ENCODE measurements around the gene TCEA2.

TCEA2 gene

DNA sequence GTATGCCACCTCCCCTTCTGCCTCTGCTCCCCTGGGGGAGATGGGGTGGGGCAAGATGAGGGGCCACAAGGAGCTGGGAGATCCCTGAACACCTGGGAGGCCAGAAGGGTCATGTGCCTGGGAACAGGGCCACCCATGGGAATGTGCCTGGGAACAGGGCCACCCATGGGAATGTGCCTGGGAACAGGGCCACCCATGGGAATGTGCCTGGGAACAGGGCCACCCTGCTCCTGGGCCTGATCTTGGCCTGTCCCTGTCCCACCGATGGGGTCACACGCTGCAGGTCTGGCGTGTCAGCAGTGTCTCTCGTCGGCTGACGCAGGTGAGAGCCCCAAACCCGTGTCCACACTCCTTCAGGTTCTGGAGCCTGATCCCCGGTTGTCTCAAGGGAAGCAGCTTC is 12.0 kb downstream of the TCEA2 start:
- peaks cover 7% of the 10 kb centered on the region for H3K36me3 ChIP-seq (ENCODE audit: control insufficient read depth, insufficient read depth, low read length)
- no peak overlapping the region for H3K4me3 ChIP-seq (ENCODE audit: extremely low read depth, insufficient read depth, low read length, poor library complexity, severe bottlenecking)
- H3K27ac ChIP-seq (ENCODE audit: low read depth, low read length, severe bottlenecking): no peak overlapping the region
- peaks cover 8% of the 10 kb centered on the region for H3K4me1 ChIP-seq (ENCODE audit: control insufficient read depth, insufficient read depth, low read length, poor library complexity, severe bottlenecking)
- 93 to 95% methylated on average over 8 of the region's 8 CpGs for WGBS, 2 experiments (ENCODE audit: insufficient coverage in 2 of 2)
- H3K9me3 ChIP-seq (ENCODE audit: control insufficient read depth, low read length): no peaks in the 10 kb centered on the region

- WGBS, 2 experiments (ENCODE audit: insufficient coverage in 2 of 2): 86 to 90% methylated on average over 7 to 8 of the region's 12 CpGs
- Histone ChIP-seq H3K9me3 (ENCODE audit: control insufficient read depth, low read length) (no peaks in the 10 kb centered on the region), H3K27ac (ENCODE audit: low read depth, low read length, severe bottlenecking) (no peak overlapping the region), H3K4me1 (ENCODE audit: control insufficient read depth, insufficient read depth, low read length, poor library complexity, severe bottlenecking) (peaks cover 8% of the 10 kb centered on the region), H3K36me3 (ENCODE audit: control insufficient read depth, insufficient read depth, low read length) (peaks cover 7% of the 10 kb centered on the region), H3K4me3 (ENCODE audit: extremely low read depth, insufficient read depth, low read length, poor library complexity, severe bottlenecking) (no peak overlapping the region)
Observed at GRCh38 chr20:64075556-64075955, 12.6 kb downstream of the TCEA2 start.

DNA sequence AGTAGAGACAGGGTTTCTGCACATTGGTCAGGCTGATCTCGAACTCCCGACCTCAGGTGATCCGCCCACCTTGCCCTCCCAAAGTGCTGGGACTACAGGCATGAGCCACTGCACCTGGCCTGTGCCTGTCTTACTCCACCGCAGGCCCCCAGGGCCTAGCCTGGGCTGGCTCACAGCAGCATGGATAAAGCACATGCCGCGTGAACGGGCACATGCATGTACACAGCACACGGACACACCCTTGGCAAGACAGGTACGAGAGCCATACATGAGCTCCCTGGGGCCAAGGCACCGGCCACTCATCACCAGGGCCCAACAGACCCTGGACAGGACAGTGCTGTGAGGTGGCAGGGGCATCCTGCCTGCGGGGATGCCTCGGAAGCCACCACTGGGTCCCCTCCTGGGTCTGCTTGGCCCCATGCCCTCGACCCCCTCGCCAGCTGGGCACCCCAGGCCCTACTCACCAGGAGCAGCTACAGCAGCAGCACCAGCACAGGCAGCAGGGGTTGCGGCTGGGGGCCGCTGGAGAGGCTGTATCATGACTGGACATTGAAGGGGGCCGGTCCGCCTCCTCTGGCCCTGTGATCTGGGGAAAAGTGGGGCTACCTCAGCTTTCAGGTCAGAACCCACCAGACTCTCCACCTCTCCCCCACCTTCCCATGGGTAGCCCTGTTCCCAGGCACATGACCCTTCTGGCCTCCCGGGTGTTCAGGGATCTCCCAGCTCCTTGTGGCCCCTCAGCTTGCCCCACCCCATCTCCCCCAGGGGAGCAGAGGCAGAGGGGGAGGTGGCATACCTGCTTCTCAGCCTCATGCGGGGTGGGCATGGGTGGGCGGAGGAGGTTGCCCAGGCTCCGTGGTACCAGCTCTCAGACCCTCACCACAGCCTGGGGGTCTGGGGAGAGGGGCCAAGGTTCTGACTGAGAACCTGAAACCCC is 13.3 kb downstream of the TCEA2 start:
- 95 to 96% methylated on average over 13 to 14 of the region's 22 CpGs for WGBS, 2 experiments (ENCODE audit: insufficient coverage in 2 of 2)
- H3K4me3 ChIP-seq (ENCODE audit: extremely low read depth, insufficient read depth, low read length, poor library complexity, severe bottlenecking): no peak overlapping the region
- no peaks in the 10 kb centered on the region for H3K9me3 ChIP-seq (ENCODE audit: control insufficient read depth, low read length)
- H3K4me1 ChIP-seq (ENCODE audit: control insufficient read depth, insufficient read depth, low read length, poor library complexity, severe bottlenecking): peaks cover 8% of the 10 kb centered on the region
- peaks cover 7% of the 10 kb centered on the region for H3K36me3 ChIP-seq (ENCODE audit: control insufficient read depth, insufficient read depth, low read length)
- H3K27ac ChIP-seq (ENCODE audit: low read depth, low read length, severe bottlenecking): no peak overlapping the region

DNA sequence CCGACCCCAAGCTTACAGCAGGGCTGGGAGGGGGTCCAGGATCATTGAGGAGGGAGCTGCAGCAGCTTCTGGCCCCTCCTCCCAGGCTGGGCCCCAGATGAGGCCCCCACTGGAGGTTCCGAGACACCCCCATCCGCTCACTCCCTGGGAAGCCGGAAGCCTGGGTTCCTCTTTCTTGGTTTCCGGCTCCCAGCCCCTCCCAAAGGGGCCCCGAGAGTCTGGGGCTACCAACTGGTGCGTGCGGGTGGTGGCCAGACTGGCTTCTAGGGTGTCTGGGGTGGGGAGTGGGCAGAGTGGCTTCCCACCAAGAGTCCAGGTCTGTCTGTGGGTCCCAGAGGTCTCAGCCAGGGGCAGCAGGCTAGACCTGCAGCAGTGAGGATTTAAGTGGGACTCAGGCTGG is 14.1 kb downstream of the TCEA2 start:
- WGBS, 2 experiments (ENCODE audit: insufficient coverage in 2 of 2): 96 to 100% methylated on average over 5 of the region's 8 CpGs

DNA sequence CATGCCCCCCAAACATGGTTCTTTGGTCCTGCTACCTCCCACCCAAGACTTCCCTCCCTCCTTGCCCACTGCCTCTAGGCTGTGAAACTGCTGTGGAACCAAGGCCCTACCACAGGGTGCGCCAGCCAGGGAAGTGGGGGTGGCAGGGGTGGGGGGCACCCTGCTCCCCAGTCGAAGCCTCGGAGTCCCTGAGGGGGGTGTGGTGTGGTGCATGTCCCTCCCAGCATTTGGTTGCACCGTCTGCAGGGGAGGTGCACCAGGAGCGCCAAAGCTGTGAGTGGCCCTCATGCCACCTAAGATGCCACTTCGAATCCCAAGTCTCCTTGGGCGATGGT is 14.5 kb downstream of the TCEA2 start:
- 92 to 93% methylated on average over 3 to 6 of the region's 7 CpGs for WGBS, 2 experiments (ENCODE audit: insufficient coverage in 2 of 2)
- no peak overlapping the region for H3K4me3 ChIP-seq (ENCODE audit: extremely low read depth, insufficient read depth, low read length, poor library complexity, severe bottlenecking)

More for the DNA sequence above, 14.1 kb downstream of the TCEA2 start:
- no peak overlapping the region for H3K27ac ChIP-seq (ENCODE audit: low read depth, low read length, severe bottlenecking)
- H3K9me3 ChIP-seq (ENCODE audit: control insufficient read depth, low read length): no peaks in the 10 kb centered on the region
- H3K4me3 ChIP-seq (ENCODE audit: extremely low read depth, insufficient read depth, low read length, poor library complexity, severe bottlenecking): no peak overlapping the region
- H3K4me1 ChIP-seq (ENCODE audit: control insufficient read depth, insufficient read depth, low read length, poor library complexity, severe bottlenecking): peaks cover 8% of the 10 kb centered on the region
- H3K36me3 ChIP-seq (ENCODE audit: control insufficient read depth, insufficient read depth, low read length): peaks cover 7% of the 10 kb centered on the region

GRCh38 chr20:64077876-64078551 is 15.0 kb downstream of the TCEA2 start:
- Histone ChIP-seq H3K4me3 (ENCODE audit: extremely low read depth, insufficient read depth, low read length, poor library complexity, severe bottlenecking) (no peak overlapping the region), H3K9me3 (ENCODE audit: control insufficient read depth, low read length) (no peaks in the 10 kb centered on the region), H3K27ac (ENCODE audit: low read depth, low read length, severe bottlenecking) (no peak overlapping the region), H3K4me1 (ENCODE audit: control insufficient read depth, insufficient read depth, low read length, poor library complexity, severe bottlenecking) (peaks cover 8% of the 10 kb centered on the region), H3K36me3 (ENCODE audit: control insufficient read depth, insufficient read depth, low read length) (peaks cover 5% of the 10 kb centered on the region)
- WGBS, 2 experiments (ENCODE audit: insufficient coverage in 2 of 2): 80 to 89% methylated on average over 8 to 15 of the region's 15 CpGs

More for the DNA sequence above, 14.5 kb downstream of the TCEA2 start:
- Histone ChIP-seq H3K9me3 (ENCODE audit: control insufficient read depth, low read length) (no peaks in the 10 kb centered on the region), H3K4me1 (ENCODE audit: control insufficient read depth, insufficient read depth, low read length, poor library complexity, severe bottlenecking) (peaks cover 8% of the 10 kb centered on the region), H3K27ac (ENCODE audit: low read depth, low read length, severe bottlenecking) (no peak overlapping the region), H3K36me3 (ENCODE audit: control insufficient read depth, insufficient read depth, low read length) (peaks cover 7% of the 10 kb centered on the region)

GRCh38 chr20:64078934-64079272 is 15.9 kb downstream of the TCEA2 start:
- Histone ChIP-seq H3K4me3 (ENCODE audit: extremely low read depth, insufficient read depth, low read length, poor library complexity, severe bottlenecking) (peak overlapping the region; percentile 65), H3K4me1 (ENCODE audit: control insufficient read depth, insufficient read depth, low read length, poor library complexity, severe bottlenecking) (peaks cover 8% of the 10 kb centered on the region), H3K27ac (ENCODE audit: low read depth, low read length, severe bottlenecking) (no peak overlapping the region), H3K9me3 (ENCODE audit: control insufficient read depth, low read length) (no peaks in the 10 kb centered on the region), H3K36me3 (ENCODE audit: control insufficient read depth, insufficient read depth, low read length) (no peaks in the 10 kb centered on the region)
- WGBS, 2 experiments (ENCODE audit: insufficient coverage in 2 of 2): 66% methylated on average over 2 of the region's 4 CpGs; no CpG with 5 or more reads in 1 of the 2 experiments

DNA sequence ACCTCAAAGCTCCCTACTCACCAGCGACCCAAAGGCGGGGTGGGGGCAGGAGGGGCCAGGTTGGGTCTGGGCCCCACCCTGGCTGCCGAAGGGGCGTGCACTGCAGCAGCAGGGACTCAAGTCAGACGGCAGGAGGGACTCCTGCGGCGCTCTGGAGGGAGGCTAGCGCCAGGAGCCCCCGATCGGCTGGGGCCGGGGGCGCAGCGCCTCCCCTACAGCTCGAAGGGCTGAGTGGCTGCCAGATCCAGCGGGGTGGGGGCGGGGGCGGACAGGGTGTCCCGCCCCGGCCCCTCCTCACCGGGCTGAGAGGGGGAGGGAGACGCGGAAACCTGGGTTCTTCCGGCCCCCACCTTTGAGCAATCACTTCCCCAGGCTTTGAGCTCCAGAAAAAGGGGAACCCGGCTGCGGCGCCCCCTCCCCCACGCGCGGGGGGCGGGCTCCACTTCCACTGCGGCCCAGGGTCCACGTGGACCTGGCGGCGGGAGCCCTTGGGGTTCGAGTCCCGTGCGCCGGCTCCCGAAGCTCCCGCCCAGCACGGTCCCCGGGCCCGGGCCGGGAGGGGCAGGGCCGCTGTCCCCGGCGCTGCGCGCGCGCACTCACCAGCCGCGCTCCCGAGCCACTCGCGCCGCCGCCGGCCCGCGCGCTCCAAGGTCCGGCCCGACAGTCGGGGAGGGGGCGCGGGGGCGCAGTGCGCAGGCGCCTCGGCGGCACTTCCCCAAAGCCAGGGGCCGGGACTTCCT is 16.4 kb downstream of the TCEA2 start, which contains the start of gene RGS19:
Gene RGS19 (minus strand): TSS at position 246 of the 740 bp plus-strand sequence. CDS start 2,632 bp downstream, outside the sequence.
- WGBS, 2 experiments (ENCODE audit: insufficient coverage in 2 of 2): 1% methylated on average over 28 to 49 of the region's 73 CpGs
- Histone ChIP-seq H3K4me1 (ENCODE audit: control insufficient read depth, insufficient read depth, low read length, poor library complexity, severe bottlenecking) (peaks cover 9% of the 10 kb centered on the region), H3K27ac (ENCODE audit: low read depth, low read length, severe bottlenecking) (no peak within 1 kb of the TSS), H3K36me3 (ENCODE audit: control insufficient read depth, insufficient read depth, low read length) (no peaks in the 10 kb centered on the region), H3K9me3 (ENCODE audit: control insufficient read depth, low read length) (no peaks in the 10 kb centered on the region), H3K4me3 (ENCODE audit: extremely low read depth, insufficient read depth, low read length, poor library complexity, severe bottlenecking) (peak within 1 kb of the TSS; percentile 65)

GRCh38 chr20:64080013-64080812 is 17.2 kb downstream of the TCEA2 start, which contains the start of gene OPRL1:
Gene OPRL1, plus strand, starts transcription at chr20:64080082. Its CDS starts 12,639 bp downstream, at chr20:64092721.
- Histone ChIP-seq H3K36me3 (ENCODE audit: control insufficient read depth, insufficient read depth, low read length) (no peaks in the 10 kb centered on the region), H3K4me1 (ENCODE audit: control insufficient read depth, insufficient read depth, low read length, poor library complexity, severe bottlenecking) (peaks cover 11% of the 10 kb centered on the region), H3K27ac (ENCODE audit: low read depth, low read length, severe bottlenecking) (no peak within 1 kb of the TSS), H3K4me3 (ENCODE audit: extremely low read depth, insufficient read depth, low read length, poor library complexity, severe bottlenecking) (peak within 1 kb of the TSS; percentile 65), H3K9me3 (ENCODE audit: control insufficient read depth, low read length) (no peaks in the 10 kb centered on the region)
- 11 to 22% methylated on average over 27 to 53 of the region's 62 CpGs for WGBS, 2 experiments (ENCODE audit: insufficient coverage in 2 of 2)

Data from mesodermal cell (in vitro differentiated cells).